SK-N-SH (cell line): ENCODE results near the gene CDH24. TPM values are rescaled to one million over a fixed set of nuclear protein-coding genes. Genes with fewer than 3 reads are reported as not detected.

ENCODE experiments used
- CTCF ChIA-PET: fragments of 300-600, 350-600 bp; formaldehyde crosslinking; extraction: SDS; loops from one replicate; lab custom pipeline; 2021; lab: Yijun Ruan, JAX
- POLR2A ChIA-PET: fragments of 350-600 bp; sonication (Branson Sonifier 250); formaldehyde crosslinking; extraction: SDS; loops from one replicate; lab custom pipeline; 2020; ENCODE audit warnings: antibody characterized with exemption, inconsistent platforms; lab: Yijun Ruan, JAX
- DNase-seq: peaks from one replicate; pipeline ENCODE4 v3.0.0; 2012
- H2AFZ ChIP-seq: fragments of 200-600 bp; sonication (generic); 2 replicates; pipeline ENCODE4 v1.8.1; 2016; ENCODE audit warnings: antibody characterized with exemption, mild to moderate bottlenecking, low read depth
- H3F3A ChIP-seq: fragments of 200-600 bp; sonication (generic); replicated peaks from 2 replicates; pipeline ENCODE3; 2016; ENCODE audit warnings: antibody characterized with exemption, mild to moderate bottlenecking; ENCODE audit not compliant: insufficient read depth
- H3K27ac ChIP-seq, 2 experiments: fragments of 200-500 bp in 1 of 2; fragments of 200-600 bp in 1 of 2; sonication (Bioruptor generic) in 1 of 2; sonication (generic), shearing (Covaris generic) in 1 of 2; 2 replicates each; pipeline versions ENCODE4 v1.5.1 to v1.6.1; 2014 to 2016; ENCODE audit warnings: low read depth in 2 of 2, inconsistent platforms in 1 of 2, low read length in 1 of 2, mild to moderate bottlenecking in 1 of 2, mixed read lengths in 1 of 2
- H3K27me3 ChIP-seq: fragments of 200-600 bp; sonication (generic), shearing (Covaris generic); 2 replicates; pipeline ENCODE4 v1.6.1; 2016; ENCODE audit warnings: mixed run types; ENCODE audit not compliant: insufficient read depth
- H3K36me3 ChIP-seq, 2 experiments: fragments of 200-500 bp in 1 of 2; fragments of 200-600 bp in 1 of 2; sonication (Bioruptor generic) in 1 of 2; sonication (generic) in 1 of 2; replicated peaks in 1 of 2; 2 replicates each; pipeline versions ENCODE3 to v1.5.1; 2014 to 2016; ENCODE audit warnings: low read length in 1 of 2, mild to moderate bottlenecking in 1 of 2; ENCODE audit not compliant: insufficient read depth in 2 of 2, control insufficient read depth in 1 of 2
- H3K4me1 ChIP-seq, 2 experiments: fragments of 200-500 bp in 1 of 2; fragments of 200-600 bp in 1 of 2; sonication (Bioruptor generic) in 1 of 2; sonication (generic), shearing (Covaris generic) in 1 of 2; 2 replicates each; pipeline versions ENCODE4 v1.5.1 to v1.6.1; 2014 to 2016; ENCODE audit warnings: low read depth in 1 of 2, low read length in 1 of 2, mixed run types in 1 of 2; ENCODE audit not compliant: insufficient read depth in 2 of 2, control insufficient read depth in 1 of 2
- H3K4me2 ChIP-seq: fragments of 200-600 bp; sonication (generic), shearing (Covaris generic); 2 replicates; pipeline ENCODE4 v1.6.1; 2017; ENCODE audit warnings: mixed run types
- H3K4me3 ChIP-seq, 2 experiments: fragments of 200-500 bp in 1 of 2; fragments of 200-600 bp in 1 of 2; sonication (Bioruptor generic) in 1 of 2; sonication (generic), shearing (Covaris generic) in 1 of 2; 2 replicates each; pipeline versions ENCODE4 v1.5.1 to v1.8.1; 2014 to 2016; ENCODE audit warnings: low read depth in 2 of 2, inconsistent platforms in 1 of 2, low read length in 1 of 2, mild to moderate bottlenecking in 1 of 2, mixed read lengths in 1 of 2, moderate library complexity in 1 of 2
- H3K79me2 ChIP-seq: fragments of 200-600 bp; sonication (generic); 2 replicates; pipeline ENCODE4 v1.8.1; 2017; ENCODE audit warnings: mild to moderate bottlenecking; ENCODE audit not compliant: insufficient read depth
- H3K9ac ChIP-seq: fragments of 200-600 bp; sonication (generic); 2 replicates; pipeline ENCODE4 v1.6.1; 2017; ENCODE audit warnings: mixed run types
- H3K9me2 ChIP-seq: fragments of 200-600 bp; sonication (generic); 2 replicates; pipeline ENCODE4 v1.6.1; 2017; ENCODE audit warnings: mixed run types
- H3K9me3 ChIP-seq: fragments of 200-600 bp; sonication (generic); 2 replicates; pipeline ENCODE4 v1.6.1; 2017; ENCODE audit warnings: mixed run types, mild to moderate bottlenecking, moderate library complexity
- H4K20me1 ChIP-seq: fragments of 200-600 bp; sonication (generic); 2 replicates; pipeline ENCODE4 v1.6.1; 2017; ENCODE audit warnings: mild to moderate bottlenecking, mixed run types; ENCODE audit not compliant: insufficient read depth
- EP300 ChIP-seq, 2 experiments: IDR thresholded peaks; 2 replicates each; pipeline versions ENCODE4 v1.4.0 to v1.6.1; 2012; ENCODE audit warnings: borderline replicate concordance in 1 of 2, low read depth in 1 of 2, low read length in 1 of 2
- EZH2phosphoT487 ChIP-seq: fragments of 200-600 bp; sonication (generic); IDR thresholded peaks from 2 replicates; pipeline ENCODE4 v1.6.1; 2017; ENCODE audit warnings: low read depth, mixed run types, mild to moderate bottlenecking, antibody characterized with exemption, moderate library complexity, borderline replicate concordance
- FOSL2 ChIP-seq: IDR thresholded peaks from 2 replicates; pipeline ENCODE4 v1.4.0; 2012; ENCODE audit warnings: low read depth, mild to moderate bottlenecking, moderate library complexity, borderline replicate concordance
- FOXJ3 ChIP-seq: sonication (generic); formaldehyde crosslinking; IDR thresholded peaks from 2 replicates; pipeline ENCODE4 v1.5.1; 2020; ENCODE audit warnings: mild to moderate bottlenecking, missing genetic modification reagents
- GABPA ChIP-seq: IDR thresholded peaks from 2 replicates; pipeline ENCODE4 v1.4.0; 2012; ENCODE audit warnings: low read depth, mild to moderate bottlenecking
- GATA2 ChIP-seq: sonication (generic); formaldehyde crosslinking; IDR thresholded peaks from 2 replicates; pipeline ENCODE4 v1.5.0; 2020; ENCODE audit warnings: mild to moderate bottlenecking, missing genetic modification reagents
- JUND ChIP-seq: IDR thresholded peaks from 2 replicates; pipeline ENCODE4 v1.4.0; 2012
- NRF1 ChIP-seq: IDR thresholded peaks from 2 replicates; pipeline ENCODE4 v1.6.1; 2012; ENCODE audit warnings: low read depth, mild to moderate bottlenecking, low read length
- RAD21 ChIP-seq: IDR thresholded peaks from 2 replicates; pipeline ENCODE4 v1.6.1; 2012; ENCODE audit warnings: mild to moderate bottlenecking, low read length
- RCOR1 ChIP-seq: fragments of 150-350 bp; IDR thresholded peaks from 2 replicates; pipeline ENCODE4 v1.6.1; 2017; ENCODE audit warnings: antibody characterized with exemption, low read length
- RFX5 ChIP-seq: IDR thresholded peaks from 2 replicates; pipeline ENCODE4 v1.6.1; 2012; ENCODE audit warnings: mild to moderate bottlenecking, improper control_type of control experiment, low read length
- RXRA ChIP-seq: IDR thresholded peaks from 2 replicates; pipeline ENCODE4 v1.4.0; 2012; ENCODE audit warnings: low read depth, mild to moderate bottlenecking, borderline replicate concordance
- SMC3 ChIP-seq: IDR thresholded peaks from 2 replicates; pipeline ENCODE4 v1.6.1; 2012; ENCODE audit warnings: low read depth, low read length, improper control_type of control experiment
- TAF1 ChIP-seq: IDR thresholded peaks from 2 replicates; pipeline ENCODE4 v1.6.1; 2012; ENCODE audit warnings: low read depth, mild to moderate bottlenecking, low read length, moderate library complexity, borderline replicate concordance
- TCF12 ChIP-seq: IDR thresholded peaks from 2 replicates; pipeline ENCODE4 v1.4.0; 2012
- TEAD4 ChIP-seq: IDR thresholded peaks from 2 replicates; pipeline ENCODE4 v1.4.0; 2012; ENCODE audit warnings: mild to moderate bottlenecking, borderline replicate concordance; ENCODE audit not compliant: insufficient read depth
- YY1 ChIP-seq: IDR thresholded peaks from 2 replicates; pipeline ENCODE4 v1.4.0; 2012; ENCODE audit warnings: low read depth, mild to moderate bottlenecking
- WGBS: methylation state at CpG from one replicate; pipeline ENCODE4 v1.1.6; 2017; ENCODE audit warnings: low lambda C conversion rate; 5-methylcytosine and 5-hydroxymethylcytosine counted together
- polyA plus RNA-seq, 3 experiments: library from polyadenylated mRNA; depleted of rRNA; stranded (reverse); fragments of >200 nt; gene quantifications; 2 replicates each; pipeline ENCODE4 v1.2.3, GENCODE V29; 2012
- TF ChIP-seq, protein P1 (sequence below): IDR thresholded peaks from 2 replicates; pipeline ENCODE4 v1.4.0; 2012; ENCODE audit warnings: low read depth, borderline replicate concordance
- TF ChIP-seq, protein P2 (sequence below): fragments of 150-350 bp; IDR thresholded peaks from 2 replicates; pipeline ENCODE4 v1.6.1; 2016; ENCODE audit warnings: mild to moderate bottlenecking, low read depth, low read length
- TF ChIP-seq, protein P3 (sequence below): IDR thresholded peaks from 2 replicates; pipeline ENCODE4 v1.4.0; 2012; ENCODE audit warnings: low read depth
- TF ChIP-seq, protein P4 (sequence below): fragments of 200-600 bp; sonication (generic); IDR thresholded peaks from 2 replicates; pipeline ENCODE4 v1.6.1; 2017; ENCODE audit warnings: antibody characterized with exemption, mild to moderate bottlenecking, moderate library complexity

Gene CDH24
- polyA plus RNA-seq, 1 of the 3 experiments (the other 2 are of a cell fraction): 30.8 TPM

DNA sequence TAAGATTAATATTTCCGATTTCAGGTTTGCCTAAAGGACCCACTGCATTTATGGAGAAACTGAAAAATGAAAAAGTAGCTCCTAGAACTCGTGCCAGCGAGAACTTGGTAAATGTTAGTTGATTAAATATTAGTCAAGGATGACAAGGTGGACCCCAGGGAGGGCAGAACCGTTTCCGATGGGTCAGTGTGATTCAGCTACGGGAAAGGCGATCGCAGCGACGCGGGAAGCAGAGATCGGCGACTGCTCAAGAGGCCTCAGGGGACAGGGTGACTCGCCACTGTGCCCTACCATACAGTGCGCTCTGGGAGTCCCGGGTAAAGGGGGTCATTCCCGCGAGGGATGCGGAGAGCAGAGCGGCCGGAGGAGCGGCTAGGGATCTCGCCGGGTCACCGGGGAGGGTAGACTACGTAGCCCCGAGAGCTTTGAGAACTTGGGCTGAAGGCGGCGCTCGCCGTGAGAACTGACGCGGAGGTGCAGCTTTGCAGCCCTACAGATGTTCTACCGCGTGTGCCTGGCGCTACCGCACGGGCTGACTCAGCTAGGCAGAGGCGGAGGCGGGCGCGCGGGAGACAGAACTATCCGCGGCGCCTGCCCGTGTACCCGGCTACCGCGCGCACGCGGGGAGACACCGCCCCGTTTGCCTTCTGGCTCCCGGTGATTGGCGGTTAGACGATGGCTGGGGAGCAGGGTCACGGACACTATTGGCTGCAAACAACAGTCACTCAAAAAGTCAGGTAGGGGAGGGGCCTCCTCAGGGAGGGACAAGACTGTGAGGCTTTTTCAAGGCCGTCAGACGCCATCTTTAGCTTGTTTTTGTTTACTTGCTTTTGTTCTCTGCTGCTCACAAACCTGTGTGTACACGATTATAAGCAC lies 50.5 kb downstream of the CDH24 start (continued):
- TF ChIP-seq NRF1: peak; percentile 64
- no peak for TF ChIP-seq TEAD4
- TF ChIP-seq, protein P1, sequence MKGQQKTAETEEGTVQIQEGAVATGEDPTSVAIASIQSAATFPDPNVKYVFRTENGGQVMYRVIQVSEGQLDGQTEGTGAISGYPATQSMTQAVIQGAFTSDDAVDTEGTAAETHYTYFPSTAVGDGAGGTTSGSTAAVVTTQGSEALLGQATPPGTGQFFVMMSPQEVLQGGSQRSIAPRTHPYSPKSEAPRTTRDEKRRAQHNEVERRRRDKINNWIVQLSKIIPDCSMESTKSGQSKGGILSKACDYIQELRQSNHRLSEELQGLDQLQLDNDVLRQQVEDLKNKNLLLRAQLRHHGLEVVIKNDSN: no peak
- TF ChIP-seq FOSL2: peak; percentile 18; the same call in 1 of the 2 replicates
- TF ChIP-seq JUND: no peak; the same call in 1 of the 2 replicates
- no peak for TF ChIP-seq SMC3
- TF ChIP-seq RFX5: peak; percentile 23; the same call in 1 of the 2 replicates
- no peak for TF ChIP-seq RXRA
- TF ChIP-seq GABPA: no peak
- TF ChIP-seq, protein P2, sequence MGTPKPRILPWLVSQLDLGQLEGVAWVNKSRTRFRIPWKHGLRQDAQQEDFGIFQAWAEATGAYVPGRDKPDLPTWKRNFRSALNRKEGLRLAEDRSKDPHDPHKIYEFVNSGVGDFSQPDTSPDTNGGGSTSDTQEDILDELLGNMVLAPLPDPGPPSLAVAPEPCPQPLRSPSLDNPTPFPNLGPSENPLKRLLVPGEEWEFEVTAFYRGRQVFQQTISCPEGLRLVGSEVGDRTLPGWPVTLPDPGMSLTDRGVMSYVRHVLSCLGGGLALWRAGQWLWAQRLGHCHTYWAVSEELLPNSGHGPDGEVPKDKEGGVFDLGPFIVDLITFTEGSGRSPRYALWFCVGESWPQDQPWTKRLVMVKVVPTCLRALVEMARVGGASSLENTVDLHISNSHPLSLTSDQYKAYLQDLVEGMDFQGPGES: peak; percentile 73
- no peak for TF ChIP-seq EP300 (IDR thresholded peaks at IDR 0.05; ENCODE audit: borderline replicate concordance in 1 of 2, low read depth in 1 of 2, low read length in 1 of 2)

DNA sequence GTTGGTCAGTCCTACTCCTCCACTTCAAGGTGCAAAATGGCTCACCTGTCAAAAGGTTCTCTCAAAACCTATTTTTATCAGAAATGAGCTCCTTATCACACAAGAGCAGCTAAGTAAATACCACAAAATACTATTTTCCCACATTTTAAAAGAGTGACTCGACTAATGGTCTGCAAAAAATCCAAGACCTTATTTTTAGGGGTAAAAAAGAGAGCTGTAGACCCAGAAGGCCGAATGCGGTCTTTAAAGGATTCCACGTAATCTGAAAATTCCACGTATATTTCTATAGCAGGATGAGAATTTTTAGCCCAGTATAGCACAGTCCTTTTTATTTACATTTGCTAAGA lies 51.2 kb downstream of the CDH24 start:
- ChIA-PET CTCF (interaction anchor here (0.6 to 4.1 kb wide), 20 partner anchors 10 to 90 kb away, joined by 3 to 61 read pairs (median 6); partner anchors contain the start of genes AJUBA, CDH24, PRMT5 and PSMB5), POLR2A (interaction anchor here (0.7 to 2.6 kb wide), 15 partner anchors 9 to 1235 kb away, joined by 3 to 33 read pairs (median 5); partner anchors contain the start of genes ACIN1 and CDH24)
- no peaks in the 10 kb centered on the region for H4K20me1 ChIP-seq
- peak overlapping the region; percentile 74 for H3K9ac ChIP-seq
- H2AFZ ChIP-seq: peak overlapping the region; percentile 86
- no peaks in the 10 kb centered on the region for H3K36me3 ChIP-seq
- H3K4me1 ChIP-seq: peaks cover 10 to 18% of the 10 kb centered on the region in 2 experiments
- no peaks in the 10 kb centered on the region for H3K27me3 ChIP-seq
- TF ChIP-seq FOXJ3 (CRISPR knock-in tag): no peak
- TF ChIP-seq TCF12: no peak
- TF ChIP-seq RXRA: no peak
- TF ChIP-seq, protein P3, sequence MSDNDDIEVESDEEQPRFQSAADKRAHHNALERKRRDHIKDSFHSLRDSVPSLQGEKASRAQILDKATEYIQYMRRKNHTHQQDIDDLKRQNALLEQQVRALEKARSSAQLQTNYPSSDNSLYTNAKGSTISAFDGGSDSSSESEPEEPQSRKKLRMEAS: no peak
- no peak for TF ChIP-seq YY1
- TF ChIP-seq FOSL2: no peak
- TF ChIP-seq, protein P2: no peak
- no peak for TF ChIP-seq JUND
- TF ChIP-seq, protein P4, sequence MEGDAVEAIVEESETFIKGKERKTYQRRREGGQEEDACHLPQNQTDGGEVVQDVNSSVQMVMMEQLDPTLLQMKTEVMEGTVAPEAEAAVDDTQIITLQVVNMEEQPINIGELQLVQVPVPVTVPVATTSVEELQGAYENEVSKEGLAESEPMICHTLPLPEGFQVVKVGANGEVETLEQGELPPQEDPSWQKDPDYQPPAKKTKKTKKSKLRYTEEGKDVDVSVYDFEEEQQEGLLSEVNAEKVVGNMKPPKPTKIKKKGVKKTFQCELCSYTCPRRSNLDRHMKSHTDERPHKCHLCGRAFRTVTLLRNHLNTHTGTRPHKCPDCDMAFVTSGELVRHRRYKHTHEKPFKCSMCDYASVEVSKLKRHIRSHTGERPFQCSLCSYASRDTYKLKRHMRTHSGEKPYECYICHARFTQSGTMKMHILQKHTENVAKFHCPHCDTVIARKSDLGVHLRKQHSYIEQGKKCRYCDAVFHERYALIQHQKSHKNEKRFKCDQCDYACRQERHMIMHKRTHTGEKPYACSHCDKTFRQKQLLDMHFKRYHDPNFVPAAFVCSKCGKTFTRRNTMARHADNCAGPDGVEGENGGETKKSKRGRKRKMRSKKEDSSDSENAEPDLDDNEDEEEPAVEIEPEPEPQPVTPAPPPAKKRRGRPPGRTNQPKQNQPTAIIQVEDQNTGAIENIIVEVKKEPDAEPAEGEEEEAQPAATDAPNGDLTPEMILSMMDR: no peak
- TF ChIP-seq RCOR1: no peak
- TF ChIP-seq TEAD4: no peak
- no peak for TF ChIP-seq NRF1
- TF ChIP-seq, protein P1: no peak
- TF ChIP-seq RAD21: no peak
- TF ChIP-seq GATA2 (CRISPR knock-in tag): no peak
- no peak for TF ChIP-seq TAF1
- TF ChIP-seq EZH2phosphoT487: no peak
- no peak for TF ChIP-seq SMC3
- 0 out of 2 replicates have a peak, but pooled peaks cover 3% of the 10 kb centered on the region for H3K79me2 ChIP-seq
- H3F3A ChIP-seq: peaks cover 24% of the 10 kb centered on the region
- WGBS: 73% methylated on average over 5 of the region's 5 CpGs
- peak overlapping the region; percentile 67 to 68 for H3K4me3 ChIP-seq
- no peak for DNase-seq
- peak overlapping the region; percentile 89 for H3K4me2 ChIP-seq
- H3K9me2 ChIP-seq: no peaks in the 10 kb centered on the region
- no peaks in the 10 kb centered on the region for H3K9me3 ChIP-seq
- H3K27ac ChIP-seq: peak overlapping the region; percentile 81 to 97
